Thoracic aorta (tissue), 2 donors: Measurements from ENCODE around the gene BLOC1S4. TPM values are rescaled to one million over a fixed set of nuclear protein-coding genes. Genes with fewer than 3 reads are reported as not detected.

ENCODE experiments used
- ATAC-seq: fragments of 150-250 bp; one replicate; pipeline ENCODE4 v1.8.0; 2017; ENCODE audit warnings: low read depth; ENCODE audit not compliant: insufficient number of reproducible peaks, low FRiP score
- DNase-seq: peaks from one replicate; pipeline ENCODE4 v3.0.0-alpha.2; 2020; ENCODE audit warnings: low spot score
- H3K27ac ChIP-seq, 2 donors: fragments of 200-600 bp; sonication (generic); 1 replicate in 1 of 2; 2 replicates in 1 of 2; pipeline ENCODE4 v1.5.1; 2016; ENCODE audit warnings: mild to moderate bottlenecking in 2 of 2, moderate library complexity in 2 of 2
- H3K27me3 ChIP-seq: fragments of 200-600 bp; sonication (generic); replicated peaks from 2 replicates; pipeline ENCODE4 v1.6.0; 2016; ENCODE audit warnings: mild to moderate bottlenecking; ENCODE audit not compliant: insufficient read depth
- H3K36me3 ChIP-seq: fragments of 200-600 bp; sonication (generic); one replicate; pipeline ENCODE4 v1.5.1; 2016
- H3K4me1 ChIP-seq, 2 donors: fragments of 200-600 bp; sonication (generic); 1 replicate in 1 of 2; 2 replicates in 1 of 2; pipeline versions ENCODE4 v1.5.1 to v1.6.0; 2016; ENCODE audit warnings: low read depth in 2 of 2, mild to moderate bottlenecking in 1 of 2; ENCODE audit not compliant: control insufficient read depth in 1 of 2
- H3K4me3 ChIP-seq: fragments of 200-600 bp; sonication (generic); 2 replicates; pipeline ENCODE4 v1.5.1; 2016; ENCODE audit warnings: mild to moderate bottlenecking
- H3K9me3 ChIP-seq: fragments of 200-600 bp; sonication (generic); 2 replicates; pipeline ENCODE4 v1.5.1; 2016
- total RNA-seq, 2 donors: library from RNA; depleted of rRNA; stranded (reverse); fragments of >200 nt; gene quantifications; one replicate each; pipeline versions ENCODE4 v1.1.0 to v1.2.3, GENCODE V29; 2016
- TF ChIP-seq, protein P1 (sequence below): fragments of 200-600 bp; sonication (generic); IDR thresholded peaks from one replicate; pipeline ENCODE4 v1.5.1; 2019; ENCODE audit warnings: antibody characterized with exemption

BLOC1S4 gene
- total RNA-seq, 2 donors from 2014 or later = 18.1 to 27.4 TPM

DNA sequence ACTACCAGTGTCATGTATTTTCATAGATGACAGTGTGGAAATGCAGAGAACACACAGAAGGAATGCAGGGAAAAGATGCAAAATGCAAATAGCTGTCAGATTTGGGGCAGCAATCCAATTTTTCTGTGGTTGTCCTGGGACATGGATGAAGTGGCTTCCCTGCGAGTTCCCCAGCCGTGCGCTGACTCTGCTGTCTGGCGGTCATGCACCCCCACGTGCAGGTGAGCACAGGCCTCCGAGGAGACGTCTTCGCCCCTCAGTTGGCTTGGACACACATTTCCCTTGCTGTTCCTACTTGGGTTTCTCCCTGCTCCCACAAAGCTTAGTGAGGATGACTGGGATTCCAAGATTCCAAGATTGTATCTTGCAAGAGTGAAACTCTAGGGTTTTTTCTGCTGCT is 24.4 kb downstream of the BLOC1S4 start:
- TF ChIP-seq, protein P1, sequence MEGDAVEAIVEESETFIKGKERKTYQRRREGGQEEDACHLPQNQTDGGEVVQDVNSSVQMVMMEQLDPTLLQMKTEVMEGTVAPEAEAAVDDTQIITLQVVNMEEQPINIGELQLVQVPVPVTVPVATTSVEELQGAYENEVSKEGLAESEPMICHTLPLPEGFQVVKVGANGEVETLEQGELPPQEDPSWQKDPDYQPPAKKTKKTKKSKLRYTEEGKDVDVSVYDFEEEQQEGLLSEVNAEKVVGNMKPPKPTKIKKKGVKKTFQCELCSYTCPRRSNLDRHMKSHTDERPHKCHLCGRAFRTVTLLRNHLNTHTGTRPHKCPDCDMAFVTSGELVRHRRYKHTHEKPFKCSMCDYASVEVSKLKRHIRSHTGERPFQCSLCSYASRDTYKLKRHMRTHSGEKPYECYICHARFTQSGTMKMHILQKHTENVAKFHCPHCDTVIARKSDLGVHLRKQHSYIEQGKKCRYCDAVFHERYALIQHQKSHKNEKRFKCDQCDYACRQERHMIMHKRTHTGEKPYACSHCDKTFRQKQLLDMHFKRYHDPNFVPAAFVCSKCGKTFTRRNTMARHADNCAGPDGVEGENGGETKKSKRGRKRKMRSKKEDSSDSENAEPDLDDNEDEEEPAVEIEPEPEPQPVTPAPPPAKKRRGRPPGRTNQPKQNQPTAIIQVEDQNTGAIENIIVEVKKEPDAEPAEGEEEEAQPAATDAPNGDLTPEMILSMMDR = no peak
- H3K27ac ChIP-seq = no peak overlapping the region
- no peak overlapping the region for H3K4me3 ChIP-seq
- no peaks in the 10 kb centered on the region for H3K27me3 ChIP-seq
- H3K4me1 ChIP-seq = no peaks in the 10 kb centered on the region
- DNase-seq = no peak
- no peaks in the 10 kb centered on the region for H3K9me3 ChIP-seq
- ATAC-seq = no peak
- no peaks in the 10 kb centered on the region for H3K36me3 ChIP-seq

DNA sequence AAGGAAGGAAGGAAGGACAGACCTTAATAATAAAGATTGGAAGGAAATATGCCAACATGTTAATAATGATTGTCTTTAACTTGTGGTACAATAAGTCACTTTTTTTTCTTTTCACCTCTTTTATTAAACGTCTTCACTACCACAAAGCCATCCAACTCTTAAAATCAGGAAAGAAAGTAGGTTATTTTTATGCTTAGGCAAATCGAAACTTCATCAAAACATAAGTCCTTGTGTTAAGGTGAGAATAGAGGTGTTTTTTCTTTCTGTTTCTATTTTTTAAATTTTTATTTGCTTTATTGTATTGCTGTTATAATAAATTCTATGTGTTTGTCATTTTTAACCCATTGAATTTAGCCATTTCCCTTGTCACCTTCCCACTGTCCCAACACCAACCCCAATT is 26.5 kb downstream of the BLOC1S4 start:
- Histone ChIP-seq H3K27me3 (no peaks in the 10 kb centered on the region), H3K4me1 (peaks cover 3 to 11% of the 10 kb centered on the region in 2 donors), H3K4me3 (no peak overlapping the region), H3K36me3 (no peaks in the 10 kb centered on the region), H3K27ac (no peak overlapping the region), H3K9me3 (no peaks in the 10 kb centered on the region)
- DNase-seq = no peak
- no peak for ATAC-seq
- TF ChIP-seq, protein P1 = no peak

DNA sequence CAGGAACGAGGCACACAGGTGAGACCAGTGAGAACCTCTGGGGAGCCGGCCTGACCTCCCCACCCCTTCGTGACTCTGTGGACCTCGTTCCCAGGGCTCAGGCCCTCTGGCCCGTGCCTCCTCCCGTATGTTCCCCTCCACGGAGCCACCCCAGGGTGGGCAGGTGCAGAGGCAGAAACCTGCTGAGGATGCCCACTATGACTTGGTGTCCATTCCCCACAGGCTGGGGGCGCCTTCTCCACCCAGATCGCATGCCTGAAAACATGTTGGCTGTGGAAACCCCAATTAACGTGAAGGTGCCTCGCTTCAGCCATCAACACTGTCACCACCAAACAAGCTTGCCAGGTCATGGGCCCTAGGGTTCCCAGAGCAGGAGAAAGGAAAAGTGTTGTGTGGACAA is 27.0 kb downstream of the BLOC1S4 start:
- Histone ChIP-seq H3K4me3 (no peak overlapping the region), H3K27ac (no peak overlapping the region), H3K36me3 (no peaks in the 10 kb centered on the region), H3K9me3 (no peaks in the 10 kb centered on the region), H3K27me3 (no peaks in the 10 kb centered on the region), H3K4me1 (peaks cover 8 to 14% of the 10 kb centered on the region in 2 donors)
- TF ChIP-seq, protein P1 = no peak
- no peak for DNase-seq
- ATAC-seq = no peak

DNA sequence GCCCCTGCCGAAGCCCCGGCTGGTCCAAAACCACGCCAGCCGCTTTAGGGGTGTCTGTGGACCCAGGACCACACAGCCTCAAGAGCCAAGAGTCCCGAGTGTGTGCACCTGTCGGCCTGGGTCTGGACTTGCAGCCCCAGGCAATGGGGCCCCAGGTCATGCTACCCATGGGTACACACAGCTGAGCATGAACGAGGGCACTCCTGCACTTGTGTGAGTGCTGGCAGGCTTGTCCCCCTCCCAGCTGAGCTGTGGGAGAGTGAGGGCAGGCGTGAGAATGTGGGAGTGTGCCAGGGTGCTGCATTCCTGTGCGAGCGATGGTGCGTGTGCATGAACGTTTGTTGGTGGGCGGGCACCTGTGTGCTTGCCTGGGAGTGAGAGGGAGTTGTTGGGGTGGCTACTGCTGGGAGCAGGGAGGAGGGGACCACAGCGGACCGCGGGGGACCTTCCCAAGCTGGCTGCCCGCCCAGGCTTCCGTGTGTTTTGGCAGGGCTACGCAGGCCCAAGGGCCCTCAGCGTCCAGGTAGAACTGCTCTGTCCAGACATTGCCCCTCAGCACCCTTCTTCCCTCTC is 30.8 kb downstream of the BLOC1S4 start:
- DNase-seq (no peak), ATAC-seq (no peak)
- peak overlapping the region in 1 of 2 donors; percentile 9 for H3K27ac ChIP-seq
- H3K36me3 ChIP-seq = no peaks in the 10 kb centered on the region
- H3K9me3 ChIP-seq = no peaks in the 10 kb centered on the region
- H3K4me1 ChIP-seq = peaks cover 12 to 14% of the 10 kb centered on the region in 2 donors
- H3K27me3 ChIP-seq = no peaks in the 10 kb centered on the region
- H3K4me3 ChIP-seq = peak overlapping the region; percentile 7
- TF ChIP-seq, protein P1 = no peak

DNA sequence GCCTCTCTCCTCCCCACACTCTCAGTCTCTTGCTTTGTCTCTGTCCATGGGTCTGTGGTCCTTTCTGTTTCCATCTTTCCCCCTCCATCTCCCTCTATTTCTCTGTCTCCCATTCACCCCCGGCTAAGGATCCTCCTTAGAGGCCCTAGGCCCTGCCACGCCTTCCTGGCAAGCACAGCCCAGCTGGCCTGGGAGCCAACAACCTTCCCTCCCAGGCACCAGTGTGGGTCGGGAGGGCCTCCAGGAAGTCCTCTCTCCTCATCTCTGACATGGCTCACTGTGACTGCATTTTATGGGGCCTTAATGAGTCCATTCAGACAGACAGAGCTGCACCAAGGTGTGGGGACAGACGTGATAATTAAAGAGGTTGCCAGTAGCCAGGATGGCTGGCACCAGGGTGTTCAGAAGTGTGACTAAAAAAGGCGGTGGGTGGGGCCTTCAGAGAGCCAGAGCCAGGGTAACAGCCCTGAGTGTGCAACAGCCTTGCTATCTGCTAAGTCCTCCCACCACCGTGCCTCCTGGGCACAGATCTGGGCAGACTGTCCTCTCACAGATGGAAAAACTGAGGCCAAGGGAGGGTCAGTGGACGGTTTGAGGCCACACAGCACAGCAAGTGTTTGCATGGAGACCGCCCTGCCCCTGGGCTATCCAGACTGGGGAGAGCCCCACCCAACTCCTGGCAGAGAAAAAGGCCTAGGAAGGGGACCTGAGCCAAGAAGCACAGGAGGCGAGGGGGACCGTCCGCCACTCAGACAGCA is 31.5 kb downstream of the BLOC1S4 start:
- no peak for ATAC-seq
- DNase-seq = no peak
- Histone ChIP-seq H3K27ac (peak overlapping the region in 1 of 2 donors; percentile 9), H3K4me3 (peak overlapping the region; percentile 7), H3K4me1 (peaks cover 12 to 14% of the 10 kb centered on the region in 2 donors), H3K36me3 (no peaks in the 10 kb centered on the region), H3K27me3 (no peaks in the 10 kb centered on the region), H3K9me3 (no peaks in the 10 kb centered on the region)
- TF ChIP-seq, protein P1 = no peak
